ENCODE measurements around the gene STRBP.
"Not testable (repeated sequence)": the region's sequence is repeated elsewhere in the genome, so short reads cannot be mapped to it uniquely, and the experiment has no call there.

STRBP gene

DNA sequence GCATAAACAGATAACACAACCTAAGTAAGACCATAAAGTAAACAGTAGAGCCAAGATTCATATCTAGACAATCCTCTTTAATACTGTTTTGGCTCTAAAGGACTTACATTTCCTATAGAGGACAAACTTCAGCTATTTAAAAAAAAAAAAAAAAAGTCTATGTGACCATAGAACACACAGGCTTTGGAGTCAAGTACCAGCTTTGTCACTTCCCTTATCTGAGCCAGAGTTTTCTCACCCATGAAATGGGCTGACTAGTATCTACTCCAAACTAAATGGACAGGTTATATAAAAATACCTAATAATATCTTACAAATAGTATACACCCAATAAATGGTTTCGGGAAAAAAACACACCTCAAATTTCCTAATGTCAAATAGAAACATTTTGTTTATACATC is 81.3 kb downstream of the STRBP start:
- Histone ChIP-seq H3K9ac (ENCODE audit: low read depth, low read length) (no peak overlapping the region), H3K9me3 (ENCODE audit: insufficient read depth, low read length, severe bottlenecking) (no peaks in the 10 kb centered on the region), H3K27ac (ENCODE audit: low read length) (no peak overlapping the region), H3K4me1 (ENCODE audit: insufficient read depth, low read length) (no peaks in the 10 kb centered on the region), H2AFZ (ENCODE audit: low read depth, low read length) (no peak overlapping the region), H3K79me2 (ENCODE audit: insufficient read depth, low read length) (no peaks in the 10 kb centered on the region; the same call in 1 of the 2 replicates), H3K27me3 (ENCODE audit: insufficient read depth, low read length, poor library complexity) (no peaks in the 10 kb centered on the region), H4K20me1 (ENCODE audit: insufficient read depth, low read length) (no peaks in the 10 kb centered on the region; the same call in 1 of the 2 replicates), H3K4me3 (ENCODE audit: low read depth in 1 of 2, low read length in 2 of 2) (no peak overlapping the region), H3K36me3 (ENCODE audit: insufficient read depth, low read length) (no peaks in the 10 kb centered on the region), H3K4me2 (ENCODE audit: insufficient read depth, low read length) (no peak overlapping the region)
- DNase-seq = no peak
- ATAC-seq (ENCODE audit: insufficient read depth, low read depth) = no peak
- TF ChIP-seq, protein P1, sequence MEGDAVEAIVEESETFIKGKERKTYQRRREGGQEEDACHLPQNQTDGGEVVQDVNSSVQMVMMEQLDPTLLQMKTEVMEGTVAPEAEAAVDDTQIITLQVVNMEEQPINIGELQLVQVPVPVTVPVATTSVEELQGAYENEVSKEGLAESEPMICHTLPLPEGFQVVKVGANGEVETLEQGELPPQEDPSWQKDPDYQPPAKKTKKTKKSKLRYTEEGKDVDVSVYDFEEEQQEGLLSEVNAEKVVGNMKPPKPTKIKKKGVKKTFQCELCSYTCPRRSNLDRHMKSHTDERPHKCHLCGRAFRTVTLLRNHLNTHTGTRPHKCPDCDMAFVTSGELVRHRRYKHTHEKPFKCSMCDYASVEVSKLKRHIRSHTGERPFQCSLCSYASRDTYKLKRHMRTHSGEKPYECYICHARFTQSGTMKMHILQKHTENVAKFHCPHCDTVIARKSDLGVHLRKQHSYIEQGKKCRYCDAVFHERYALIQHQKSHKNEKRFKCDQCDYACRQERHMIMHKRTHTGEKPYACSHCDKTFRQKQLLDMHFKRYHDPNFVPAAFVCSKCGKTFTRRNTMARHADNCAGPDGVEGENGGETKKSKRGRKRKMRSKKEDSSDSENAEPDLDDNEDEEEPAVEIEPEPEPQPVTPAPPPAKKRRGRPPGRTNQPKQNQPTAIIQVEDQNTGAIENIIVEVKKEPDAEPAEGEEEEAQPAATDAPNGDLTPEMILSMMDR (IDR thresholded peaks at IDR 0.05; ENCODE audit: borderline replicate concordance, extremely low read depth, low read length, poor library complexity, severe bottlenecking) = no peak
- TF ChIP-seq EZH2 (IDR thresholded peaks at IDR 0.05; ENCODE audit: borderline replicate concordance, low read depth, low read length, severe bottlenecking) = no peak

- not testable (repeated sequence) for H3K4me3 ChIP-seq (ENCODE audit: low read depth in 1 of 2, low read length in 2 of 2); H4K20me1 ChIP-seq (ENCODE audit: insufficient read depth, low read length); H3K9me3 ChIP-seq (ENCODE audit: insufficient read depth, low read length, severe bottlenecking); H3K36me3 ChIP-seq (ENCODE audit: insufficient read depth, low read length); H3K27me3 ChIP-seq (ENCODE audit: insufficient read depth, low read length, poor library complexity); H3K27ac ChIP-seq (ENCODE audit: low read length); DNase-seq; H3K79me2 ChIP-seq (ENCODE audit: insufficient read depth, low read length); H2AFZ ChIP-seq (ENCODE audit: low read depth, low read length); H3K4me1 ChIP-seq (ENCODE audit: insufficient read depth, low read length); ATAC-seq (ENCODE audit: insufficient read depth, low read depth); H3K4me2 ChIP-seq (ENCODE audit: insufficient read depth, low read length); H3K9ac ChIP-seq (ENCODE audit: low read depth, low read length)
These were observed 82.4 kb downstream of the STRBP start for GRCh38 chr9:123186029-123186428.

- TF ChIP-seq, protein P1 (IDR thresholded peaks at IDR 0.05; ENCODE audit: borderline replicate concordance, extremely low read depth, low read length, poor library complexity, severe bottlenecking) = no peak
- no peak for TF ChIP-seq EZH2 (IDR thresholded peaks at IDR 0.05; ENCODE audit: borderline replicate concordance, low read depth, low read length, severe bottlenecking)
- Histone ChIP-seq H3K9ac (ENCODE audit: low read depth, low read length) (no peak overlapping the region), H4K20me1 (ENCODE audit: insufficient read depth, low read length) (no peaks in the 10 kb centered on the region), H3K36me3 (ENCODE audit: insufficient read depth, low read length) (peaks cover 3% of the 10 kb centered on the region; the same call in 1 of the 2 replicates), H3K27me3 (ENCODE audit: insufficient read depth, low read length, poor library complexity) (no peaks in the 10 kb centered on the region), H3K79me2 (ENCODE audit: insufficient read depth, low read length) (no peaks in the 10 kb centered on the region), H3K4me1 (ENCODE audit: insufficient read depth, low read length) (no peaks in the 10 kb centered on the region), H3K27ac (ENCODE audit: low read length) (no peak overlapping the region), H3K4me3 (ENCODE audit: low read depth in 1 of 2, low read length in 2 of 2) (no peak overlapping the region), H3K4me2 (ENCODE audit: insufficient read depth, low read length) (no peak overlapping the region), H2AFZ (ENCODE audit: low read depth, low read length) (no peak overlapping the region), H3K9me3 (ENCODE audit: insufficient read depth, low read length, severe bottlenecking) (no peaks in the 10 kb centered on the region)
- ATAC-seq (ENCODE audit: insufficient read depth, low read depth) (no peak), DNase-seq (no peak)
These were observed 91.4 kb downstream of the STRBP start for GRCh38 chr9:123176949-123177348.

DNA sequence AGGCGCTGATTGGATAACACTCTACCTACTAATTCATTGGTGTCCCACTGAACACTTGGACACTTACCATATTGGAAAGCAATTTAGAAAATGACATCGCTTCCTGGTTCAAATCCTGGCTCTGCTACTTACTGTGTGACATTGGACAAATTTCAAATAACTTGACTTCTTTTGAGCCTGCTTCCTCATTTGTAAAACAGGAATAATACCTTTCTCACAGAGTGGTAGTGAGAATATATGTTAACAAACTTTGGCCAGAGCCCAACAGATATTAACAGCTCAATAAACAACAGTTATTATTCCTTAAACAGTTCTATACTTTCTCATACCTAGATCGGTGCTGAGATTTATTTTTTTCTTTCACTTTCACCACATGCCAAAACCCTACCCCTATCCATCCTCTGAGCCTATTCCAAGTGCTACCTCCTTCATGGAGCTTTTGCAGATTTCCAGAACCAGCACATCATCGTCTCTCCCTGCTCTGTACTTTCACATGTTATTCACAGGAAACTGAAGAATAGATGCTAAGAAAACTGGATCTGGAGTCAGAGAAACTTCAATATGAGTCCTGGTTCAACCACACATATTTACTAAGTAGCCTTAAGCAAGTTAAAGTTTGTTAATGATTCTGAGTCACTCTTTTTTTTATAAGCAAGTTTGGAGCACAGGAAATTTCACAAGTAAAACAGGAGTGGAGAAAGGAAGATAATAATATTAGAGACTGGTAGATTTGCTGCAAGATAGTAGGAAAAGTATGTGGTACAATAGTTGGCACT is 92.3 kb downstream of the STRBP start:
- H3K27ac ChIP-seq (ENCODE audit: low read length) = no peak overlapping the region
- no peak overlapping the region for H3K9ac ChIP-seq (ENCODE audit: low read depth, low read length)
- no peaks in the 10 kb centered on the region for H3K27me3 ChIP-seq (ENCODE audit: insufficient read depth, low read length, poor library complexity)
- H3K79me2 ChIP-seq (ENCODE audit: insufficient read depth, low read length) = no peaks in the 10 kb centered on the region
- H3K4me3 ChIP-seq (ENCODE audit: low read depth in 1 of 2, low read length in 2 of 2) = no peak overlapping the region
- H3K4me1 ChIP-seq (ENCODE audit: insufficient read depth, low read length) = no peaks in the 10 kb centered on the region
- TF ChIP-seq EZH2 (IDR thresholded peaks at IDR 0.05; ENCODE audit: borderline replicate concordance, low read depth, low read length, severe bottlenecking) = no peak
- H3K4me2 ChIP-seq (ENCODE audit: insufficient read depth, low read length) = no peak overlapping the region
- H3K9me3 ChIP-seq (ENCODE audit: insufficient read depth, low read length, severe bottlenecking) = no peaks in the 10 kb centered on the region
- no peaks in the 10 kb centered on the region for H4K20me1 ChIP-seq (ENCODE audit: insufficient read depth, low read length)
- no peak overlapping the region for H2AFZ ChIP-seq (ENCODE audit: low read depth, low read length)
- ATAC-seq (ENCODE audit: insufficient read depth, low read depth) (no peak), DNase-seq (no peak)
- H3K36me3 ChIP-seq (ENCODE audit: insufficient read depth, low read length) = peaks cover 3% of the 10 kb centered on the region; the same call in 1 of the 2 replicates
